ENCODE data around the gene TMED3.
"Not testable (repeated sequence)": the region's sequence is repeated elsewhere in the genome, so short reads cannot be mapped to it uniquely, and the experiment has no call there.

Gene TMED3

DNA sequence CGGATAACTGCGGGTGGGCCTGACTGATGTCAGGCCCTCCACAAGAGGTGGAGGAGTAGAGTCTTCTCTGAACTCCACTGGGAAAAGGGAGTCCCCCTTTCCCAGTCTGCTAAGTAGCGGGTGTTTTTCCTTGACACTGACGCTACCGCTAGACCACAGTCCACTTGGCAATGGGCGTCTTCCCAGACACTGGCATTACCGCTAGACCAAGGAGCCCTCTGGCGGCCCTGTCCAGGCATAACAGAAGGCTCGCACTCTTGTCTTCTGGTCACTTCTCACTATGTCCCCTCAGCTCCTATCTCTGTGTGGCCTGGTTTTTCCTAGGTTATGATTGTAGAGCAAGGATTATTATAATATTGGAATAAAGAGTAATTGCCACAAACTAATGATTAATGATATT lies 9.1 kb downstream of the TMED3 start:
- not testable (repeated sequence) for DNase-seq

DNA sequence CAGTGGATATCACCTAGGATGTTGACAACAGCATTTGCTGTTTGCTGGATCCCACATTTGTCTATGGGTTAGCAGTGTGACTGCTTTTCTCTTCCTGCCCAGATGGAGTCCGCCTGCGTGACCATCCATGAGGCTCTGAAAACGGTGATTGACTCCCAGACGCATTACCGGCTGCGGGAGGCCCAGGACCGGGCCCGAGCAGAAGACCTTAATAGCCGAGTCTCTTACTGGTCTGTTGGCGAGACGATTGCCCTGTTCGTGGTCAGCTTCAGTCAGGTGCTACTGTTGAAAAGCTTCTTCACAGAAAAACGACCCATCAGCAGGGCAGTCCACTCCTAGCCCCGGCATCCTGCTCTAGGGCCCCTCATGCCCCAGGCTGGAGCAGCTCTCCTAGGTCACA lies 11.0 kb downstream of the TMED3 start:
- DNase-seq, result no peak

DNA sequence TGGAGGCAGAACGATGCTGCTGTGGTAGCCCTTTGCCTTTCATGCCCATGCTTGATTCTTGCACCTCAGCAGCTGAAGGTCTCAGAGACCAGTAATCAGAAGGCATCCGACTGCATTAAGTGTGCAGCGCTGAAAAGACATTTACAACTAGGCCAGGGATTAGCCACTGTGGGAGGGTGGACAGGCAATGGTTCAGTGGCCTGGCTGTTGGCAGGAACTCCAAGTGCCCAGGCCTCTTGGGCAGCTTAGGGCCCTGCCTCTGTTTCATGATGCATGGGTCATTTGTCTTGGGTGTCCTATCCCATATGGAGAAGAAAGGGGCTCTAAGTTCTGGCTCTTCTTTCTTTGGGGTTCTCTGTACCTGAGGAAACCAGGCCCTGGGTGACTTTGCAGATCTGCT lies 11.4 kb downstream of the TMED3 start:
- DNase-seq, result no peak

DNA sequence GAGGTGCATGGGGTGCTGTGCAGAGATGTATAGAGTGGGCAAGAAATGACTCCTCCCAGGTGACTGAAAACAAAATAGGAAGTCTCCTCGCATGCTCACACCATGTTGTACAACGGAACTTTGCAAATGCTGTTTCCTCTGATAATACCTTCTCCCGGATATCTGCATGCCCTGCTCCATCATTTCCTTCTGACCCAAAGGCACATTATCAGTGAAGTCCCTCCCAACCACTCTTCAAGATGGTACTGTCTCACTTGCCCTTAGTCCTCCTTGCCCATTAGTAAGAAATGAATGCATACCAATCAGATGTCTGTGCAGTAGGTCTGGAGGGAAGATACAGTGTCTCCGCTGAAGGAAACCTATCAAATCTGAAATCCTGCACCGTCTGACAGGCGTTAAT lies 12.0 kb downstream of the TMED3 start:
- DNase-seq, result no peak

DNA sequence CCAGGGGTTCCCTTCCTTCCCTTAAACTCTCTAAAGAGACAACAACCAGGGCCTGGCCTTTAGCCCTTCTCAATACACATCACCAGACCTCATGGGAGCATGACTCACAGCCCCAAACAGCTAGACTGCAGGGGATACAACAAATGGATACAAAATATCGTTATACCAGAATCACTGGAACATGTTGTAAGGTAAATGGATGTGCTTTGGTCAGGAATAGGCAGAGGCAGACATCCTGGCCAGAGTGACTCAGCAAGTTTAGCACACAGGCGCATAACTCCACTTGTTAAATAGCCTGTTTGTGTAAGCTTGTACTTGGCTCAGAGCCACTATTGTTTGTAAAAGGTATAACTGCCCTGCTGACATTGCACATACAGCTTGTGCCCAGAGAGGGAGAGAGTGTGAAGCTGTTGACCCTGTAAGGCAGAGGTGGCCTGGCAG lies 18.3 kb downstream of the TMED3 start:
- no peak for DNase-seq

DNA sequence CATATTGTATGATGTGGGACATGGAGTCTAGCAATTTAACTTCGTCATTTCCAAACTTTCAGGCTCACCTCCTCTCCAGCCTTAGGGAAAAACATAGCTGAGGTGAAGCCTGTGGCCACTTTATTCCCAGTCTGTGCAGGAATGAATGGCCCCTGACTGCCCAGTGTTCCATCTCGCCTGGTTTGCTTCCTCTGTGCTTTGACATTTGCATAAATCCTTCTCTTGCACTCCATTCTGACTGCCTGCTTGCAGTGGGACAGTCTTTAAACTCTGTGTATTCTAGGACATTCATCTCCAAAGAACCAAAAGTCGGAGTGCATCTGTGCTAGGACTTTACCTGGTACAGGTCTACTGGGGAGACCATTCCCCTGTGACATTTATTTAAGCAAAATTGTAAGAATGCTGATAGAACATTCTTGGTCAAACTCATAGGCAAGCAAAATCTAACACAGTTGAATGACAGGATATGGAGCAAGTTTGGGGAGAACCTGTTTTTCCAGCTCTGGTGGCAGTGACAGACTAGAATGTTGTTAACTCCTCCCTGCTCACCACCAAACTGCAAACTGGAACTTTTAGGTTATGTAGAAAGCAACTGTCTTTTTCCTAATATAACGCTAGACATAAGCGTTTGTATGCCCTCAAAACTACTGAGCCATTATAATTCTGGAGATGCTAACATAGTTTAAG lies 22.1 kb downstream of the TMED3 start:
- no peak for DNase-seq

DNA sequence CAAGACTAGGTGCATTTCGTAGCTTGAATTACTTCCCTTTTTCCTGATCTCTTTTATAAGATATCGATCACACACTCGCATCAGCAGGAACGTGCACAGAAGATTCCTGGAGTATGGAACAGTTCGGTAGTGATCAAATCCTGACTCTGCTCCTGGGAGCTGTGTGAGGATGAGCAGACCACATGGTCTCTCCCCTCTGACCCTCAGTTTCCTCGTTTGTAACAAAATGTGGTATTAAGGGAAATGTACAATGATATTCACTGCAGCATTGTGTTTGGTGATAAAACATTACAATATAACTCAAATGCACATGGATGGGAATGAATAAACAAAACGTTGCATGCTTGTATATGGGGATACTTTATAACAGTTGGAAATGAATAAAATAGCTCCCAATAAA lies 26.7 kb downstream of the TMED3 start:
- DNase-seq, result no peak

DNA sequence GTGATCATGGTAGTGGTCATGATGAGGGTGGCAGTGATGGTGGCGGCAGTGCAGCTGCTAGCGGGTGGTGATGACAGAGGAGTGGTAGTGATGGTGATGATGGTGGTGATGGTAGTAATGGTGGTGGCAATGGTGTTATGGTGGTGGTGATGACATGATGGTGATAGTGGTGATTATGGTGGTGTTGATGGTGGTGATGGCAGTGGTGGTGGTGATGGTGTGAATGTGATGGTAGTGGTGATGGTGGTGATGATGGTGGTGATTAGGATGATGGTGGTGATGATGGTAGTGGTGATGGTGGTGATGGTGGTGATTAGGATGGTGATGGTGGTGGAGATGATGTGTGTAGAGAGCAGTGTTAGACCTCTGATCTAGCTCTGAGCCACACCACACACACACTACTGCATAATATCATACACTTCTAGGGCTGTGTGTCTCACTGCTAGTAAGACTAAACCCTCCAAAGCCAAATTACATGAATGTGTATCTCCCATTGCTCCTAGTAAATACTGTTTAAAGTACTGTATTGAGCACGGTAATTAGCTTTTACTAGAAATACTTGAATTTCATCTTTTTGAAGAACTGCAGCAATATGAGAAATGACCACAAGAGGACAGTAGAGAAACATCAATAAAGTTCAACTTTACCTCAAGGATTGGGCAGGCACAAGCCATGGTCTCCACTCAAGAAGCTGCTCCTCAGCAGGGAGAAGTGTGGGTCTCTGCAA lies 28.8 kb downstream of the TMED3 start:
- DNase-seq, result no peak

DNA sequence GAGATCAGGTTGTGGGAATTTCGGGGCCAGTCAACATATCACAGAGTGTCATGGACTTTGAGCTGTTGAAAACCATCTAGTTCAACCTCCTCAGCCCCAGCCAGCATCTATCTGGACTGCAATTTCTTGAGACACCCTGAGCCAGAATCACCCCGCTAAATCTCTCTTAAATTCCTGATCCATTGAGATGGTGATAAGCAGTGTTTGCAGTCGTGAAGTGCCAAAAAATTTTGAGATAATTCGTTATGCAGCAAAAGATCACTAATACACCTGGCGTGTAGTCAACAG lies 29.3 kb downstream of the TMED3 start:
- no peak for DNase-seq

DNA sequence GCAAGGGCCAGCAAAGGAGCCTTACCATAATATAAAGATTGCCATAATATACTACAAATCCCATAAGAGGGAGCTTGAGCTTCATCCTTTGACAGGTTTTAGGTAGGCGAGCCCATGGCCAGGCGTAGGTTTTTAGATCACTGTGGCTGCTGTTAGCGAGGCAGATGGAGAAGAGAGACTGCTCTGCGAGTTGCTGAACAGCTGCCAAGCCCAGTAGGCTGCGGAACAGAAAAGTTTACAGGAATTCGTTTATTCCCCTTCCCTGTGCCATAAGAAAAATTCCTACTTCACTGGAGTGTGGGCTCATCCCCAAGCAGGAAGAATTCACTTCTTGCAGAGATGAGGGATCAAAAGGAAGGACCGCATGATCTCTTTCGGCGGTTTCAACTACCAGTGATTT lies 30.5 kb downstream of the TMED3 start:
- DNase-seq, result no peak

DNA sequence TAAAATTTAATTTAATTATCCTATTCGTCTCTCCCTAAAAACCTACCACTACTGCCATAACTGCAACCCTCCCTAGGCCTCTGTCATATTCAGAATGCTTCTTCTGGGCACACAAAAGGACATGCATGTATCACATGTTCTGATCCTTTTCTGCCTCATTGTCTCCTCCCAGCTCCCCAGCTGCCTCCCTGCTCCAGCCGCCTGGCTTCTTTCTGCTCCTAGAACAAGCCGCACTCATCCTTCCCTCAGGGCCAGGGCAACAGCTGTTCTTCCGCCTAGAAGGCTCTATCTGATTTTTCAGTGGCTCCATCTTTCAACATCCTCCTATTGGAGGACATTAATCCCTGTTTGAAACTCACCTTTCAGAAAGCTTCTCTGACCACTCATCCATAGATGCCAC lies 38.6 kb downstream of the TMED3 start:
- no peak for DNase-seq

DNA sequence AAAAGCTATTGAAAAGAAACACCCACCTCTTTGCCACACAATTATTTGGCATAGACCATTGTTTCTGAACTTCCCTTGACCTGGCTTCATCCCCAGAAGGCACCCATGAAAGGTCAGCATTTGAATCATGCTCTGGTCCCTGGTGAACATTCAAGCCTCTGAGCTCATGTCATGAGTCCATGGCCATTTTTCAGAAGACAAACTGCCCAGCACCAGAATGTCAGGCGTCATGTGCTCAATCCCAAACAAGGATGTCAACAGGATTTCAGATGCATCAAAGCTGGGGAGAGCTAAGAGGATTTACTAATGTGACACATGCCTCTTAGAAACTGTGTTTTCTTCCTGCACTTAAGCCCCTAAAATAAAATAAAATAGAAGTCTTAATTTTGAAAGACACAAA lies 41.3 kb downstream of the TMED3 start:
- no peak for DNase-seq

DNA sequence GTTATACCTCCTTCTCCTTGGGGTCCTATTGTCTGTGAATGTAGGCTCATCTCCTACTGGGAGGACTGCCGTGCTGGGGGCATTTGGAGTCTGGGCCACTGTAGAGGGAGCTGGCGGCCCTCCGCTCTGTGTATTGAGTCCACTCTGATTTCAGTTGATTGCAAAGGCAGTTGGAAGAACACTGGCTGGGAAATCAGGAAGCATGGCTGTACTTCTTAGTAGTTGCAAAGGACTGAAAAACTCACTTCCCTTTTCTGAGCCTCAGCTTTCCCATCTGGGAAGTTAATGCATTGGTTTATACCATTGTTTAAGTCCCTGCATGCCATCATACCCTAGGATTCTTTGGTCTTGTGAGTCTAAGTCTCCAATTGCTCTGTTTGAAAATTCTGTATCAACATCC lies 46.7 kb downstream of the TMED3 start:
- DNase-seq, result no peak

DNA sequence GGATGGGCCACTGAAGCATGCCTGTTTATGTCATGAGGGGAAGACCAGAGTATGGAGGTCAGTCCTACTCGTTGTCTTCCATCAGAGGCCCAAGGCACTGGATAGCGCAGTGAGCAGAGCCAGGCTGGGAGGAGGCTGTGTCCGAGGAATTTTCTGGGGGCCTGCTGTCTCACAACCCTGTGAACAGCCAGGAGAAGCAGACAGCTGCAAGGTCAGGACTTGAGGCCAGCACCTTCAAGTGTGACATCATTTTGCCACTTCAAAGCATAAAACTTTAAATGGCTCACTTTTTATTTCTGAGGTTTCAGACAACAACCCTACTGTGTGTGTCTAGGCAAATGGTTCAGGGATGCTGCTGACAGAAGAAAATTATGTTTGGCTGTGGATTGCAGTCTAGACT lies 47.2 kb downstream of the TMED3 start:
- DNase-seq, result no peak

DNA sequence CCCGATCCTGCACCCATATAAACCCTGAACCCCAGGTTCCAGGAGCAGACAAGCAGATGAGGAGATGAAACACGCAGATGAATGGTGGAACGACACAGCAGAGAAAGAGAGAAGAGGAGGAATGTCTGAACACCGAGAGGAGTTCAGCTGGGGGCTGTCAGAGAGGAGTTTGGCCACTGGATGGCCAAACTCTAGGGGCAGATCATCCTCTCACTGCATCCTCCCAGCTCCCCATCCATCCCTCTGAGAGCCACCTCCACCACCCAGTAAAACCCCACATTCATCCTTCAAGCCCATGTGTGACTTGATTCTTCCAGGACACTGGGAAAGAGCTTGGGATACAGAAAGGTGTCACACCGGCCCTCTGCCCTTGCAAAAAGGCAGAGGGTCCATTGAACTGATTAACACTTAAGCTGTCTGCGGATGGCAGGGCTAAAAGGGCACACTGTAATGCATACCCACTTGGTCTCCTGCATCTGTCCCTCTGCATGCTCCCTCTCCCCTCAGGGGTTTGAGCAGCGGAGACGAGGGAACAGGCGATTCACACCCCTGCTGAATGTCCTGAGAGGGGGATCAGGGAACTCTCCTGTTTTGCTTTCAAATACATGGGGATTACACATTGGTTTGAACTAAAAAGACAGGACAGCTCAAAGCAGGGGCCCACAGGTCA lies 53.8 kb downstream of the TMED3 start:
- DNase-seq, result no peak

DNA sequence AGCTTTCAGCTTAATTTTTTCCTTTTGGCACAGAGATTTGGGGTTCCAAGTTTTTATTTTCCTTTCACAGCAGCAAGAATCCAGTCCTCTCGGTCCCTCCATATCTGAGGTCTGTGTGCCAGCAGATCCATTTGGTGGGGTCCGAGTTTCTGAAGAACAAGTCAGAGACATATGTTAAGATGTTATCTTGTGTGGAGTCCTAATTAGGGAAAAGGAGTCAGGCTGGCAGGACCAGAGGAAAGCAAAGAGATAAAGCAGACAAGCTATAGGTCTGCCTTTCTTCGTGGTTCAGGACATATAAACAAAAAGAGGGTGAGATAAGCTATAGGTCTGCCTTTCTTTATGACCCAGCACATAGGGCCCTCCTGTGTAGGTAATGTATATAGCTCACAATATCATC lies 54.9 kb downstream of the TMED3 start:
- no peak for DNase-seq

DNA sequence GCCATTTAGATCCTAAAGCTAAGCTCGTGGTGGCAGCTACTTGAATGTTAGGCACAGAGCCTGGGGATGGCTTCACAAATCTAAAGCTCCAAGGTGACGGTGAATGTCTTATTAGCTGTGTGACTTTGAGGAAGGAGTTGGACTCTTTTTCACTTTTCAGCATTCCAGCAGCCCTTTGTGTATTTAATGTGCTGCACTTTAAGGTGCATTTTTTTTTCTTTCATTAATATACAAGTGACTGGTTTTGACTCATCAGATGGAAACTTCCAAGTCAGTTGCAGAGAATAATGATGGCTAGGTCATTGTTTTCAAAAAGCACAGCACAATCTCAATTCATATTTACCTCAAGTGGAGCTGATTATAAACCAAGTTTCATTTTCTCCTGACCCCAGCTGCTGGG lies 55.8 kb downstream of the TMED3 start:
- DNase-seq, result no peak

DNA sequence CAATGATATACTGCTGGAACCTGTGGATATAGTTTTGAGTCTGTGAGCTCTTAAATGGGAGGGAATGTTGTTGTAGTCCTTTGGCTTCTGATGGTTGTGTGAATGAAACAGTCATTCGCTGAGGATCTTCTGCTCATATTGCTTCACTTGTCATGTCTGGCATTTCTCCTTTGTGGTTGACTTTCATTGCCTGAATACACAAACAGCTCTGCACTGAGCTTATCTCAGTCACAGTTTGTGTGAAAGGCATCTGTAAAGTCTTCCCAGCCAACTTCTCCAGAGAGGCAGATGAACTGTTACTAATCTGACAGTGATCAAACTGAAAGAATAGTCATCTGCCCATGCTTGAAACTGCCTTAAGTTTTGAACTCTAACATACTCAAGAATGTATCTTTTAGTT lies 59.8 kb downstream of the TMED3 start:
- DNase-seq, result no peak

DNA sequence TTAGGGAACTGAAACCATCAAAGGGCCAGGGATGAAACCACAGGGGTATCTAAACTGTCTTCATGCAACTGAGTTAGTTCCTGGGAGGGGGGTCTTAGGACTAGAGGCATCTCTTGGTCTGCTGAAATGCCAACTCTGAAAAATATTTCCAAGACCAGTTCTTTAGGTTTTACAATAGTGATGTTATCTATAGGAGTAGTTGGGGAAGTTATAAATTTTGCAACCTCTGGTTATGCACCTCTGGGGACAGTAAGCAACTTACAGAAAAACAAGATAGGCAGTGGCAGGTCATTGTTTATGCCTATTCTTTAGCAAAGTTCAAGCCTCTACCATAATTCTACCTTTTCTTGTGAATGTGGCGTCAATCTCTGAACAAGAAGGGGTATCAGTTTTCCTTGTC lies 60.7 kb downstream of the TMED3 start:
- no peak for DNase-seq

DNA sequence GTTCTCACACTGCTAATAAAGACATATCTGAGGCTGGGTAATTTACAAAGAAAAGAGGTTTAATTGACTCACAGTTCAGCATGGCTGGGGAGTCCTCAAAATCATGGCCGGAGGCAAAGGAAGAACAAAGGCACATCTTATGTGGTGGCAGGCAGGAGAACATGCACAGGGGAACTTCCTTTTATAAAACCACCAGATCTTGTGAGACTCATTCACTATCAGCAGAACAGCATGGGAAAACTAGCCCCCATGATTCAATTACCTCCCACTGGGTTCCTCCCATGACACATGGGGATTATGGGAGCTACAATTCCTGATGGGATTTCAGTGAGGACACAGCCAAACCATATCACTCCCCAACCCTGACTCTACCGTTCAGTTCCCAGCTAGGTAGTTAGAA lies 61.5 kb downstream of the TMED3 start:
- no peak for DNase-seq

Data from activated T-cell treated with anti-CD3 and anti-CD28 coated beads, Interleukin-2, amount 50 U/mL, for 1 hour (primary cell).